B cell (primary cell): ENCODE data around the gene PLXNA3. TPM values are rescaled to one million over a fixed set of nuclear protein-coding genes. Genes with fewer than 3 reads are reported as not detected.

ENCODE experiments used
- ATAC-seq: fragments of 200-7000 bp; cut with Tn5 transposase; one replicate; pipeline ENCODE4 v1.10.0; 2021; ENCODE audit warnings: low read depth, mild to moderate bottlenecking, moderate number of reproducible peaks, moderate library complexity
- CTCF ChIA-PET: fragments of 350-600 bp; sonication (Branson Sonifier 250); formaldehyde crosslinking; loops from one replicate; lab custom pipeline; 2021; ENCODE audit warnings: antibody characterized with exemption, inconsistent platforms; lab: Charles Lee
- POLR2A ChIA-PET: fragments of 350-600 bp; sonication (Branson Sonifier 250); formaldehyde crosslinking; loops from one replicate; lab custom pipeline; 2021; ENCODE audit warnings: antibody characterized with exemption; lab: Charles Lee
- DNase-seq: peaks from one replicate; pipeline ENCODE4 v3.0.0; 2013
- H2AFZ ChIP-seq: 2 replicates; pipeline ENCODE4 v1.6.1; 2012; ENCODE audit warnings: mild to moderate bottlenecking, low read depth, low read length; ENCODE audit not compliant: insufficient read depth, poor library complexity, severe bottlenecking
- H3K27ac ChIP-seq, 2 donors: 1 replicate in 1 of 2; 2 replicates in 1 of 2; pipeline ENCODE4 v1.5.1; 2012 to 2013; ENCODE audit warnings: low read length in 2 of 2, mild to moderate bottlenecking in 2 of 2, moderate library complexity in 1 of 2
- H3K27me3 ChIP-seq, 4 experiments: fragments of 200-600 bp in 1 of 4; sonication (generic) in 1 of 4; replicated peaks in 1 of 4; 1 replicate in 2 of 4; 2 replicates in 2 of 4; pipeline versions ENCODE4 v1.6.1 to v1.7.0; 2013 to 2016; ENCODE audit warnings: low read length in 3 of 4, mild to moderate bottlenecking in 2 of 4, mixed read lengths in 1 of 4, moderate library complexity in 1 of 4; ENCODE audit not compliant: insufficient read depth in 4 of 4, control insufficient read depth in 3 of 4; ENCODE audit errors: control extremely low read depth in 1 of 4
- H3K36me3 ChIP-seq, 2 experiments: replicated peaks in 1 of 2; 1 replicate in 1 of 2; 2 replicates in 1 of 2; pipeline versions ENCODE4 v1.6.1 to v1.7.1; 2013; ENCODE audit warnings: low read length in 1 of 2; ENCODE audit not compliant: insufficient read depth in 2 of 2, control insufficient read depth in 1 of 2; ENCODE audit errors: control extremely low read depth in 1 of 2, extremely low read depth in 1 of 2
- H3K4me1 ChIP-seq, 2 donors: fragments of 200-600 bp in 1 of 2; sonication (generic) in 1 of 2; 1 replicate in 1 of 2; 2 replicates in 1 of 2; pipeline versions ENCODE4 v1.5.1 to v1.6.1; 2013 to 2017; ENCODE audit warnings: low read length in 2 of 2; ENCODE audit not compliant: control insufficient read depth in 2 of 2, insufficient read depth in 2 of 2
- H3K4me2 ChIP-seq: replicated peaks from 2 replicates; pipeline ENCODE3; 2012; ENCODE audit warnings: mild to moderate bottlenecking, low read depth, low read length; ENCODE audit not compliant: poor library complexity, severe bottlenecking
- H3K4me3 ChIP-seq, 5 experiments: fragments of 200-600 bp in 1 of 5; sonication (generic) in 1 of 5; 1 replicate in 3 of 5; 2 replicates in 2 of 5; pipeline versions ENCODE4 v1.5.1 to v1.7.0; 2011 to 2016; ENCODE audit warnings: low read length in 4 of 5, mild to moderate bottlenecking in 4 of 5, low read depth in 2 of 5, control low read depth in 1 of 5, moderate library complexity in 1 of 5; ENCODE audit not compliant: insufficient read depth in 1 of 5; ENCODE audit errors: control extremely low read depth in 1 of 5, extremely low read depth in 1 of 5
- H3K79me2 ChIP-seq: fragments of 200-600 bp; sonication (generic); one replicate; pipeline ENCODE4 v1.6.0; 2016; ENCODE audit warnings: low read length; ENCODE audit not compliant: control insufficient read depth, insufficient read depth
- H3K9ac ChIP-seq: fragments of 200-600 bp; sonication (generic); 2 replicates; pipeline ENCODE4 v1.6.1; 2017; ENCODE audit warnings: mild to moderate bottlenecking, low read length, moderate library complexity
- H3K9me3 ChIP-seq, 3 donors: one replicate each; pipeline versions ENCODE4 v1.6.1 to v1.7.1; 2013; ENCODE audit warnings: low read length in 2 of 3; ENCODE audit not compliant: control insufficient read depth in 2 of 3, insufficient read depth in 1 of 3; ENCODE audit errors: control extremely low read depth in 1 of 3
- H4K20me1 ChIP-seq: 2 replicates; pipeline ENCODE4 v1.6.0; 2012; ENCODE audit warnings: mild to moderate bottlenecking, low read length; ENCODE audit not compliant: insufficient read depth, control insufficient read depth, poor library complexity, severe bottlenecking
- H3K27ac Mint-ChIP-seq: one replicate; pipeline ENCODE4 v1.8.0; 2021; ENCODE audit warnings: mixed read lengths
- H3K27me3 Mint-ChIP-seq: one replicate; pipeline ENCODE4 v1.8.0; 2021; ENCODE audit warnings: mixed read lengths
- H3K4me1 Mint-ChIP-seq: one replicate; pipeline ENCODE4 v1.8.0; 2021; ENCODE audit warnings: mixed read lengths
- H3K4me3 Mint-ChIP-seq: one replicate; pipeline ENCODE4 v1.8.0; 2021; ENCODE audit warnings: mixed read lengths
- H3K9me3 Mint-ChIP-seq: one replicate; pipeline ENCODE4 v1.8.0; 2022; ENCODE audit warnings: mixed read lengths; ENCODE audit not compliant: insufficient read depth
- EZH2 ChIP-seq: IDR thresholded peaks from 2 replicates; pipeline ENCODE4 v1.6.1; 2012; ENCODE audit warnings: borderline replicate concordance, low read depth, mild to moderate bottlenecking, moderate library complexity, low read length; ENCODE audit not compliant: insufficient read depth, poor library complexity, severe bottlenecking
- WGBS: methylation state at CpG from one replicate; pipeline ENCODE4 v1.1.5; 2013; ENCODE audit warnings: missing lambda C conversion rate; ENCODE audit not compliant: insufficient coverage; 5-methylcytosine and 5-hydroxymethylcytosine counted together
- intact Hi-C: fragments of 100-400 bp; cut with micrococcal nuclease; formaldehyde crosslinking; loops from one replicate; pipeline ENCODE4 v1.10.0; 2022
- polyA plus RNA-seq: library from polyadenylated mRNA; depleted of rRNA; stranded (reverse); fragments of >200 nt; gene quantifications from 2 replicates; pipeline ENCODE4 v1.2.3, GENCODE V29; 2012
- total RNA-seq, 2 donors: library from RNA; stranded (reverse); fragments of 120-200 nt in 1 of 2; gene quantifications; 1 replicate in 1 of 2; 2 replicates in 1 of 2; pipeline versions ENCODE4 v1.2.3 to v1.2.4, GENCODE V29; 2013 to 2022
- TF ChIP-seq, protein P1 (sequence below): fragments of 200-600 bp; IDR thresholded peaks from one replicate; pipeline ENCODE4 v1.8.0; 2022; ENCODE audit warnings: antibody characterized with exemption, mild to moderate bottlenecking

The PLXNA3 gene
- total and polyA plus RNA-seq, 2 donors (not counting 1 experiment from before 2014, with no cell fraction given), result 68.6 to 114 TPM

DNA sequence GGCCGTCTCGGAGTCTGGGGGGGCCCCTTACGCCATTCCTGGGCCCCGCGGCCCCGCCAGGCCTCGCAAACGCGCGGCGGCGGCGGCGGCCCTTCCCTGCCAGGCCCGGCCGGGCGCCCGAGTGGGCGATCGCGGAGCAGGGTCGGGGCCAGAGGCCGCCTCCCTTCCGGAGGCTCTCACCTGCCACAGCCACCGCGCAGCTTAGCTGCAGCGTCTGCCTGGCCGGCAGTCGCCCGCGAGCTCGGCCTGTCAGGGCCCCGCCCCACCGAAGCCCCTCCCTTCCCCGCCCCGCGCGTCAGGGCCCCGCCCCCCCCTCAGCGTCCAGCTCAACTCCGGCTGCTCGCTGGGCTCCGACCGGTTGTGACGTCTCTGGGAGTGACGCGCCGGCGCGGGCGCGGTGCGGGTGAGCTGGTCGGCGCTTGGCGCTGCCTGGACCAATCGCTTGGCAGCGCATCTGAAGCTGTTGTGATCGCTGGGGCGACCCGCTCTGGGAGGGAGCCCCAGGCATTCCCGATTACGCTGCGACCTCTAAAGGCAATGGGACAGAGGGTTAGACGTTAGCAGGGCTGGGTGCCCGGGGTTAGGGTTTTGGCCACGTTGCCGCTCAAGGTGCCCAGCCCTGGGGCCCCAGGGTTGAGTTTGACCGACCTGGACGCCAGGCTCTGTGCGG lies 32.5 kb downstream of the PLXNA3 start, which contains the start of gene SLC10A3:
Gene SLC10A3 (minus strand): TSS at position 216 of the 670 bp plus-strand sequence. CDS start 1,689 bp downstream, outside the sequence.
- H2AFZ ChIP-seq, result peak within 1 kb of the TSS; percentile 74
- H3K4me3 ChIP-seq, result peak within 1 kb of the TSS; percentile 42 to 67 (median 61)
- H4K20me1 ChIP-seq, result no peaks in the 10 kb centered on the region
- peak within 1 kb of the TSS; percentile 80 for H3K4me2 ChIP-seq
- H3K9ac ChIP-seq, result peak within 1 kb of the TSS; percentile 73
- ChIA-PET POLR2A (interaction anchor here (0.9 to 1.8 kb wide), 6 partner anchors 26 to 563 kb away, joined by 3 to 13 read pairs (median 6); partner anchors contain the start of genes ATP6AP1, FAM3A and RPL10), CTCF (interaction anchor here (1.1 to 1.9 kb wide), 6 partner anchors 23 to 117 kb away, joined by 3 to 11 read pairs (median 6); partner anchors contain the start of genes PLXNA3, RPL10 and TAFAZZIN)
- peak within 1 kb of the TSS; percentile 84 for H3K27ac ChIP-seq
- H3K27ac Mint-ChIP-seq, result peak within 1 kb of the TSS; percentile 95
- no peak for TF ChIP-seq EZH2
- TF ChIP-seq, protein P1, sequence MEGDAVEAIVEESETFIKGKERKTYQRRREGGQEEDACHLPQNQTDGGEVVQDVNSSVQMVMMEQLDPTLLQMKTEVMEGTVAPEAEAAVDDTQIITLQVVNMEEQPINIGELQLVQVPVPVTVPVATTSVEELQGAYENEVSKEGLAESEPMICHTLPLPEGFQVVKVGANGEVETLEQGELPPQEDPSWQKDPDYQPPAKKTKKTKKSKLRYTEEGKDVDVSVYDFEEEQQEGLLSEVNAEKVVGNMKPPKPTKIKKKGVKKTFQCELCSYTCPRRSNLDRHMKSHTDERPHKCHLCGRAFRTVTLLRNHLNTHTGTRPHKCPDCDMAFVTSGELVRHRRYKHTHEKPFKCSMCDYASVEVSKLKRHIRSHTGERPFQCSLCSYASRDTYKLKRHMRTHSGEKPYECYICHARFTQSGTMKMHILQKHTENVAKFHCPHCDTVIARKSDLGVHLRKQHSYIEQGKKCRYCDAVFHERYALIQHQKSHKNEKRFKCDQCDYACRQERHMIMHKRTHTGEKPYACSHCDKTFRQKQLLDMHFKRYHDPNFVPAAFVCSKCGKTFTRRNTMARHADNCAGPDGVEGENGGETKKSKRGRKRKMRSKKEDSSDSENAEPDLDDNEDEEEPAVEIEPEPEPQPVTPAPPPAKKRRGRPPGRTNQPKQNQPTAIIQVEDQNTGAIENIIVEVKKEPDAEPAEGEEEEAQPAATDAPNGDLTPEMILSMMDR, result no peak
- WGBS, result under 1% methylated on average over 48 of the region's 71 CpGs
- no peaks in the 10 kb centered on the region for H3K9me3 ChIP-seq
- H3K27me3 ChIP-seq, result no peaks in the 10 kb centered on the region
- H3K4me1 Mint-ChIP-seq, result peaks cover 17% of the 10 kb centered on the region
- peak within 1 kb of the TSS; percentile 89 for H3K4me3 Mint-ChIP-seq
- H3K4me1 ChIP-seq, result peaks cover 2 to 34% of the 10 kb centered on the region in 2 donors
- ATAC-seq, result peak; percentile 79
- H3K27me3 Mint-ChIP-seq, result no peaks in the 10 kb centered on the region
- DNase-seq, result peak; percentile 91
- intact Hi-C loops, result loop anchor here (1.0 to 5.0 kb wide), 5 partner anchors 11 to 93 kb away; partner anchors contain the start of genes FAM3A, LAGE3, PLXNA3 and RPL10
- no peaks in the 10 kb centered on the region for H3K9me3 Mint-ChIP-seq
- H3K79me2 ChIP-seq, result peaks cover 5% of the 10 kb centered on the region
- peaks cover 0 to 5% of the 10 kb centered on the region in 2 experiments for H3K36me3 ChIP-seq

DNA sequence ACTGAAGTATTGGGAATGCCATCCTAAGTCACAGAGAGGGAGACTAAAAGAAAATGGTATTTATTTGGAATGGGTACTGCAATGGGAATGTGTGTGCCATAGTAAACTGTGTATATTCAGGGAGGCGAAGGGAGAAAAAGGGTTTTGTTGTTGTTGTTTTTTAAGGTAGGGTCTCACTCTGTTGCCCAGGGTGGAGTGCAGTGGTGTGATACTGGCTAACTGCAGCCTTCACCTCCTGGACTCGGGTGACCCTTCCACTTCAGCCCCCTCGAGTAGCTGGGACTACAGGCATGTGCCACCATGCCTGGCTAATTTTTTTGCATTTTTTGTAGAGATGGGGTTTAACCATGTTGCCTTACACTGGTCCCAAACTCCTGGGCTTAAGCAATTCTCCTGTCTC lies 36.6 kb downstream of the PLXNA3 start:
- no CpG with 5 or more reads among the region's 3 CpGs for WGBS
- no peaks in the 10 kb centered on the region for H3K9me3 ChIP-seq
- DNase-seq, result no peak
- H3K36me3 ChIP-seq, result no peaks in the 10 kb centered on the region
- H3K79me2 ChIP-seq, result peaks cover 5% of the 10 kb centered on the region
- ATAC-seq, result no peak
- Mint-ChIP-seq H3K9me3 (no peaks in the 10 kb centered on the region), H3K27me3 (no peaks in the 10 kb centered on the region), H3K4me1 (peaks cover 12% of the 10 kb centered on the region), H3K4me3 (no peak overlapping the region), H3K27ac (no peak overlapping the region)
- no peak overlapping the region for H3K27ac ChIP-seq
- H3K4me2 ChIP-seq, result no peak overlapping the region
- H2AFZ ChIP-seq, result no peak overlapping the region
- no peaks in the 10 kb centered on the region for H3K27me3 ChIP-seq
- no peaks in the 10 kb centered on the region for H4K20me1 ChIP-seq
- no peak overlapping the region for H3K9ac ChIP-seq
- intact Hi-C loops, result loop anchor here (5.0 kb wide), 2 partner anchors 37 to 97 kb away; partner anchors contain the start of genes PLXNA3 and RPL10
- peaks cover 0 to 21% of the 10 kb centered on the region in 2 donors for H3K4me1 ChIP-seq
- POLR2A ChIA-PET, result no interaction called here
- CTCF ChIA-PET, result no interaction called here
- no peak overlapping the region for H3K4me3 ChIP-seq
- TF ChIP-seq EZH2, result no peak
- TF ChIP-seq, protein P1, result no peak
